Right lobe of liver (tissue), 6 donors: ENCODE data around the gene RASA4B. TPM values are rescaled to one million over a fixed set of nuclear protein-coding genes. Genes with fewer than 3 reads are reported as not detected.

Experiments used
- ATAC-seq, 4 donors: fragments of 200-7000 bp; cut with Tn5 transposase; one replicate each; pipeline ENCODE4 v1.9.1; 2020; ENCODE audit warnings: mild to moderate bottlenecking in 4 of 4, moderate library complexity in 4 of 4
- DNase-seq, 3 donors: peaks; one replicate each; pipeline ENCODE4 v3.0.0-alpha.2; 2020
- H3K27ac ChIP-seq, 3 donors: fragments of 200-600 bp; one replicate each; pipeline ENCODE4 v1.8.0; 2022
- H3K27me3 ChIP-seq, 2 donors: fragments of 200-600 bp; one replicate each; pipeline ENCODE4 v1.8.0; 2022
- H3K36me3 ChIP-seq, 4 donors: fragments of 200-600 bp; sonication (generic) in 1 of 4; one replicate each; pipeline versions ENCODE4 v1.5.1 to v1.8.0; 2017 to 2022; ENCODE audit warnings: control low read depth in 1 of 4
- H3K4me1 ChIP-seq, 4 donors: fragments of 200-600 bp; sonication (generic) in 1 of 4; one replicate each; pipeline versions ENCODE4 v1.5.1 to v1.8.0; 2017 to 2022; ENCODE audit warnings: control low read depth in 1 of 4
- H3K4me3 ChIP-seq, 3 donors: fragments of 200-600 bp; one replicate each; pipeline ENCODE4 v1.8.0; 2022
- H3K9me3 ChIP-seq, 4 donors: fragments of 200-600 bp; sonication (generic) in 1 of 4; one replicate each; pipeline versions ENCODE4 v1.5.1 to v1.8.0; 2017 to 2022; ENCODE audit warnings: control low read depth in 1 of 4
- POLR2A ChIP-seq: fragments of 450-650 bp; IDR thresholded peaks from one replicate; pipeline ENCODE4 v1.6.1; 2017; ENCODE audit warnings: antibody characterized with exemption, mild to moderate bottlenecking
- WGBS: methylation state at CpG from one replicate; pipeline ENCODE4 v1.1.6; 2018; ENCODE audit warnings: low coverage, low lambda C conversion rate; ENCODE audit not compliant: insufficient coverage; ENCODE audit errors: missing lambda C conversion rate; 5-methylcytosine and 5-hydroxymethylcytosine counted together
- intact Hi-C, 2 donors: fragments of 100-400 bp; cut with DNase I; formaldehyde crosslinking; loops; one replicate each; pipeline versions ENCODE4 v1.11.2 to v1.14.1; 2022
- total RNA-seq, 6 experiments: library from RNA; depleted of rRNA in 2 of 6; stranded (reverse); fragments of >200 nt in 2 of 6; fragmentation: NEBNext Ultra II Directional in 3 of 6; extraction: Animal tissue kit (Norgen Biotek cat#: 25700) in 3 of 6; gene quantifications; one replicate each; pipeline versions ENCODE4 v1.1.0 to v1.2.4, GENCODE V29; 2016 to 2023
- TF ChIP-seq, protein P1 (sequence below), 4 donors: fragments of 200-600 bp in 3 of 4; fragments of 450-650 bp in 1 of 4; IDR thresholded peaks; one replicate each; pipeline versions ENCODE4 v1.5.1 to v1.8.0; 2016 to 2022; ENCODE audit warnings: antibody characterized with exemption in 4 of 4, mild to moderate bottlenecking in 2 of 4
- donor health status: DM: no; HTN: yes; CAD: no.
- donor health status: DM: no; HTN: no; CAD: no.
- donor health status: DM: no; HTN: no; CAD: no.
- donor health status: DM: no; HTN: yes; CAD: no.
- donor health status: DM: no; HTN: yes; CAD: no.

RASA4B gene
- total RNA-seq, 6 experiments from 2014 or later, result 1.1 to 3.4 (median 2.7) TPM

DNA sequence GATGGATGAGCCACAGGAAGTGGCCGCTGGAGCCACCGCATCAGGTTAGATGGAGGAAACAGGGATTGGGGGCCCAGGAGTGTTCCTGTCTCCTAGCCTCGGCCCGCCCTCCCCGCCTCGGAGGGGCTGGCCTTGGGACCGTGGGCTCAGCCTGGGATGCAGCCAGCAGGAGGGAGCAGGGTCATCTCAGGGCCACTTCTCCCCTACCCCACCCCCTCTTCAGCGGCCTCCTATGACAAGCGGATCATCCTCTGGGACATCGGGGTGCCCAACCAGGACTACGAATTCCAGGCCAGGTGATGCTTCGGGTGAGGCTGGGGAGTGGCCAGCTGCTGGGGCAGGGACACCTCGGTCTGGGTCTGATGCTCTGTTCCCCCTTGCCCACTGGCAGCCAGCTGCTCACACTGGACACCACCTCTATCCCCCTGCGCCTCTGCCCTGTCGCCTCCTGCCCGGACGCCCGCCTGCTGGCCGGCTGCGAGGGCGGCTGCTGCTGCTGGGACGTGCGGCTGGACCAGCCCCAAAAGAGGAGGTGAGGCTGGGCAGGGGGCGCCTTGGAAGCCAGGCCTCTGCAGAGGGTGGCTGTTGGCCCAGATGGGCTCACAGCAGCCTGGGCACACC, 48.1 kb downstream of the RASA4B start:
- H3K27ac ChIP-seq, result peak overlapping the region in 2 of 3 donors; percentile 80 to 83
- DNase-seq (peak; percentile 38 to 58 (median 56)), ATAC-seq (peak; percentile 1 to 14 (median 8))
- H3K4me1 ChIP-seq, result peaks cover 0 to 35% (median 13%) of the 10 kb centered on the region in 4 donors
- 47% methylated on average over 5 of the region's 24 CpGs for WGBS
- intact Hi-C loops, result no loop called here
- TF ChIP-seq, protein P1, sequence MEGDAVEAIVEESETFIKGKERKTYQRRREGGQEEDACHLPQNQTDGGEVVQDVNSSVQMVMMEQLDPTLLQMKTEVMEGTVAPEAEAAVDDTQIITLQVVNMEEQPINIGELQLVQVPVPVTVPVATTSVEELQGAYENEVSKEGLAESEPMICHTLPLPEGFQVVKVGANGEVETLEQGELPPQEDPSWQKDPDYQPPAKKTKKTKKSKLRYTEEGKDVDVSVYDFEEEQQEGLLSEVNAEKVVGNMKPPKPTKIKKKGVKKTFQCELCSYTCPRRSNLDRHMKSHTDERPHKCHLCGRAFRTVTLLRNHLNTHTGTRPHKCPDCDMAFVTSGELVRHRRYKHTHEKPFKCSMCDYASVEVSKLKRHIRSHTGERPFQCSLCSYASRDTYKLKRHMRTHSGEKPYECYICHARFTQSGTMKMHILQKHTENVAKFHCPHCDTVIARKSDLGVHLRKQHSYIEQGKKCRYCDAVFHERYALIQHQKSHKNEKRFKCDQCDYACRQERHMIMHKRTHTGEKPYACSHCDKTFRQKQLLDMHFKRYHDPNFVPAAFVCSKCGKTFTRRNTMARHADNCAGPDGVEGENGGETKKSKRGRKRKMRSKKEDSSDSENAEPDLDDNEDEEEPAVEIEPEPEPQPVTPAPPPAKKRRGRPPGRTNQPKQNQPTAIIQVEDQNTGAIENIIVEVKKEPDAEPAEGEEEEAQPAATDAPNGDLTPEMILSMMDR (IDR thresholded peaks at IDR 0.05), result no peak
- no peak for TF ChIP-seq POLR2A
- H3K36me3 ChIP-seq, result peaks cover 0 to 12% (median 1%) of the 10 kb centered on the region in 4 donors
- H3K27me3 ChIP-seq, result no peaks in the 10 kb centered on the region
- H3K4me3 ChIP-seq, result peak overlapping the region in 2 of 3 donors; percentile 12 to 34
- no peaks in the 10 kb centered on the region for H3K9me3 ChIP-seq

DNA sequence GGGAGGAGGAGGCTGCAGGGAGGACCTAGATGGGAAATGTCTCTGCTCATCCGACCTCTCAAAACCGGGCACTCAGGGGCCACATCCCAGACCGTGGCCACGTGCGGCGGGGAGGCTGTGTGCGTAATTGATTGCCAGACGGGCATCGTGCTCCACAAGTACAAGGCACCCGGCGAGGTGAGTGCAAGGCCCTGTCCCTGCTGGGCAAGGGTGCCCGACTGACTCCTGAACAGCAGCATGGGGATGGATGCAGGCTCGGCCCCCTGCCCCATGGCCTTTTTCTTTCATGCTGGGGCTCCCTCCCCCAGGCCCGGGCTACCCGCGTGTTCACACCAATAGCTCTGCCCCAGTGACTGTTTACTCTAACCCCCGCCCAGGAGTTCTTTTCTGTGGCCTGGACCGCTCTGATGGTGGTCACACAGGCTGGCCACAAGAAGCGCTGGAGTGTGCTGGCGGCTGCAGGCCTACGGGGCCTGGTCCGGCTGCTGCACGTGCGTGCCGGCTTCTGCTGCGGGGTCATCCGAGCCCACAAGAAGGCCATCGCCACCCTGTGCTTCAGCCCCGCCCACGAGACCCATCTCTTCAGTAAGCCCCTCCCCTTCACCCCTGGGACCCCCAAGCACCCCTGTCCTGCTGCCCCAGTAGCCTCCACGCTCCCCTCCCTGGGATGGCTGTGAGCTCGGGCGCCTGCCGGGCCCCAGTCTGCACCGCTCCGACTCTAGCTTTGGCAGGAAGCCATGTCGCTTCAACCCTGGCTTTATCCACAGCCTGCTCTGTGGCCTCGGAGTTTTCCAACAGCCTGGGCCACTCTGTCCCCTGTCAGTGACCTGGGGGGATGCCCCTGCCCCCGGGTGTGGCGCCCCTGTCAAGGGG, 48.9 kb downstream of the RASA4B start:
- Histone ChIP-seq H3K9me3 (no peaks in the 10 kb centered on the region), H3K36me3 (peaks cover 0 to 12% (median 1%) of the 10 kb centered on the region in 4 donors), H3K27ac (peak overlapping the region in 2 of 3 donors; percentile 80 to 83), H3K4me1 (peaks cover 0 to 35% (median 15%) of the 10 kb centered on the region in 4 donors), H3K4me3 (no peak overlapping the region), H3K27me3 (no peaks in the 10 kb centered on the region)
- ATAC-seq (peak in 2 of 4 donors; percentile 13 to 17), DNase-seq (peak; percentile 42 to 81 (median 71))
- 57% methylated on average over 10 of the region's 40 CpGs for WGBS
- intact Hi-C loops, result no loop called here
- no peak for TF ChIP-seq POLR2A
- TF ChIP-seq, protein P1 (IDR thresholded peaks at IDR 0.05), result no peak

DNA sequence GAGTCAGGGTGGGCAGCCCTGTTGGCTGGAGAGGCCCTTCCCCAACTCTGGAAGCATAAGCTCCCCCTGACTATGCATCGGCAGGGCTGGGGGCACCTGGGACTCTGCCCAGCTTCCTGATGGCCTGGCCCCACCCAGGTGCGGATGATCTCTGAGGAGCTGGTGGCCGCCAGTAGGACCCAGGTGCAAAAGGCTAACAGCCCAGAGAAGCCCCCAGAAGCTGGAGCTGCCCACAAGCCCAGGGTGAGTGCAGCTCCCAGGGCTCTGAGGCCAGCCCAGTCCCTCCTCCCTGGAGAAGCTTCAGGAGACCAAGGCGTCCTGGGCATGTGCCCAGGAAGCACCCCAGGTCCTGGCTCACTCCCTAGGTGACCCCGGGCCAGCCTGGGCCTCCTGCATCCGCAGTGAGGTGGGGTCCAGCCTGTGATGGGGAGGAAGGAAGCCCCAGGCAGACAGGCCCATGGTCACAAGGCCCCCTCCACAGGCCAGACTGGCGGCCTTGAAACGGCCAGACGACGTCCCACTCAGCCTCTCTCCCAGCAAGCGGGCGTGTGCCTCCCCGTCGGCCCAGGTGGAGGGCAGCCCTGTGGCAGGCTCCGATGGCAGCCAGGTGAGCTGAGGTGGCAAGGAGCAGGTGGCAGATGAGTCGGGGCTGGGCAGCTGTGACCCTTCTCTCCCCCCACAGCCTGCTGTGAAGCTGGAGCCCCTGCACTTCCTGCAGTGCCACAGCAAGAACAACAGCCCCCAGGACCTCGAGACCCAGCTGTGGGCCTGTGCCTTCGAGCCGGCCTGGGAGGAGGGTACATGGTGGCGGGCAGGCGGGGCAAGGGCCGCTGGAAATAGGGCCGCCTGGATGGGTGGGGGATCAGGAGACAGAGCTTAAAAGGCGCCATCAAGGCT, 49.7 kb downstream of the RASA4B start:
- ATAC-seq (no peak), DNase-seq (peak; percentile 24 to 53 (median 44))
- Histone ChIP-seq H3K36me3 (peaks cover 0 to 3% (median 1%) of the 10 kb centered on the region in 4 donors), H3K9me3 (no peaks in the 10 kb centered on the region), H3K27ac (no peak overlapping the region), H3K4me3 (no peak overlapping the region), H3K4me1 (peaks cover 0 to 35% (median 17%) of the 10 kb centered on the region in 4 donors), H3K27me3 (no peaks in the 10 kb centered on the region)
- TF ChIP-seq POLR2A, result no peak
- TF ChIP-seq, protein P1 (IDR thresholded peaks at IDR 0.05), result no peak
- no CpG with 5 or more reads among the region's 24 CpGs for WGBS
- intact Hi-C loops, result no loop called here

DNA sequence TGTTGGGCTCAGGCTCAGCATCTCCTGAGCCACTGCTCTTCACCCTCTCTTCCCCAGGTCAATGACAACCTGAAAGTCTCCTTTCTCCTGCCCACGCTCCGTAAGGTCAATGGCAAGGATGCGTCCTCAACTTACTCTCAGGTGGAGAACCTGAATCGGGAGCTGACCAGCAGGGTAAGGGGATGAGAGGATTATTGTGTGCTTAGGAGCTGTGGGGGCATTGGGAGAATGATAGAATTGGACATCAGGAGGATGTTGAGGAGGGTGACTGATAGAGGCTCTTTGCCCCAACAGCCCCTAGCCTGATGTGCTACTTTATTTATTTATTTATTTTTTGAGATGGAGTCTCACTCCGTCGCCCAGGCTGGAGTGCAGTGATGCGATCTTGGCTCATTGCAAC, 51.5 kb downstream of the RASA4B start:
- Histone ChIP-seq H3K9me3 (no peaks in the 10 kb centered on the region), H3K27ac (no peak overlapping the region), H3K36me3 (no peaks in the 10 kb centered on the region), H3K4me3 (no peak overlapping the region), H3K4me1 (peaks cover 0 to 33% (median 17%) of the 10 kb centered on the region in 4 donors), H3K27me3 (no peaks in the 10 kb centered on the region)
- intact Hi-C loops, result no loop called here
- ATAC-seq (no peak), DNase-seq (no peak)
- TF ChIP-seq, protein P1 (IDR thresholded peaks at IDR 0.05), result no peak
- no peak for TF ChIP-seq POLR2A
- whole genome bisulfite sequencing, result 87% methylated on average over 7 of the region's 7 CpGs
